HL-60/S4 treated with retinoic acid at 250 ng/mL for 4 days and 3 days (cell line): ENCODE data around the gene DPP3.
"Not testable (repeated sequence)": the region's sequence is repeated elsewhere in the genome, so short reads cannot be mapped to it uniquely, and the experiment has no call there.

Experiments used
- in situ Hi-C: fragments of 300-500 bp; cut with MboI; formaldehyde crosslinking; loops from 2 replicates; pipeline ENCODE4 v1.7.0; 2022; ENCODE audit warnings: low sequenced_read_pairs

DPP3 gene

GRCh38 chr11:66464116-66464515 lies 16.1 kb upstream of the DPP3 start:
- in situ Hi-C loops: not testable (repeated sequence)

GRCh38 chr11:66464916-66465315 lies 15.3 kb upstream of the DPP3 start:
- in situ Hi-C loops: no loop called here

- in situ Hi-C loops: no loop called here
These were observed 14.6 kb upstream of the DPP3 start for GRCh38 chr11:66465373-66466224.

GRCh38 chr11:66466225-66467033 lies 13.8 kb upstream of the DPP3 start, which contains the start of gene PELI3:
Gene PELI3, plus strand, starts transcription at chr11:66466905. Its CDS starts 1,224 bp downstream, at chr11:66468129.
- in situ Hi-C loops: no loop called here

GRCh38 chr11:66467034-66467659 lies 13.1 kb upstream of the DPP3 start:
- in situ Hi-C loops: no loop called here

- in situ Hi-C loops: no loop called here
These were observed 12.5 kb upstream of the DPP3 start for GRCh38 chr11:66467756-66468155.

- in situ Hi-C loops: no loop called here
These were observed 11.5 kb upstream of the DPP3 start for GRCh38 chr11:66468691-66469090.

- in situ Hi-C loops: no loop called here
These were observed 10.8 kb upstream of the DPP3 start for GRCh38 chr11:66469441-66469840.

- in situ Hi-C loops: no loop called here
These were observed 10.2 kb upstream of the DPP3 start for GRCh38 chr11:66470015-66470414.

- in situ Hi-C loops: no loop called here
These were observed 9.1 kb upstream of the DPP3 start for GRCh38 chr11:66471142-66471541.

GRCh38 chr11:66472054-66472453 lies 8.2 kb upstream of the DPP3 start:
- in situ Hi-C loops: no loop called here

GRCh38 chr11:66473167-66473566 lies 7.1 kb upstream of the DPP3 start:
- in situ Hi-C loops: no loop called here

- in situ Hi-C loops: no loop called here
These were observed 6.4 kb upstream of the DPP3 start for GRCh38 chr11:66473608-66474515.

- in situ Hi-C loops: no loop called here
These were observed 4.7 kb upstream of the DPP3 start for GRCh38 chr11:66475349-66476172.

GRCh38 chr11:66476173-66476840 lies 3.9 kb upstream of the DPP3 start:
- in situ Hi-C loops: no loop called here

- in situ Hi-C loops: no loop called here
These were observed 3.4 kb upstream of the DPP3 start for GRCh38 chr11:66476841-66477251.

- in situ Hi-C loops: no loop called here
These were observed 2.7 kb upstream of the DPP3 start for GRCh38 chr11:66477263-66478201.
